T-helper 22 cell (primary cell): Measurements from ENCODE around the gene JAM2.
A peak's percentile ranks its signal among the peaks of the same experiment; 100 is the strongest.

ENCODE experiments used
- DNase-seq: peaks from one replicate; pipeline ENCODE4 v3.0.0-alpha.2; 2020; ENCODE audit warnings: low read depth

The JAM2 gene

DNA sequence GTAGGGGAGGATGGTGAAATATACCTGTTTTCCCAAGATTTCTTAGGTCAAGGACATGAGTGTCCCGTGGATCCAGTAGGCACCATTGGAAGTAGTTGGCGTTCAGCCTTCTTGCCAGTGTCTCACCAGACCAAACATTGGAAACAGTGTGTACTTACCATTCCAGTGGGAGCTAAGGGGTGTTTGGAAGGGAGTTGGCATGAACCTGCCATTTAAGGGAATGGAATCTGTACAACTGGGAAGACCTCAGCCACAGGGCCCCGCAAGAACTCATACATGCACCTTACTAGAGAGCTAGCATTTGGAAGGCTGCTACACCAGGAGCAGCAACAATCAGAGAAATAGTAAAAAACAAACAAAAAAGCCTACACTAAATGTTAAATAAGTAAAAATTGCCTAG lies 82.9 kb downstream of the JAM2 start:
- DNase-seq = no peak

DNA sequence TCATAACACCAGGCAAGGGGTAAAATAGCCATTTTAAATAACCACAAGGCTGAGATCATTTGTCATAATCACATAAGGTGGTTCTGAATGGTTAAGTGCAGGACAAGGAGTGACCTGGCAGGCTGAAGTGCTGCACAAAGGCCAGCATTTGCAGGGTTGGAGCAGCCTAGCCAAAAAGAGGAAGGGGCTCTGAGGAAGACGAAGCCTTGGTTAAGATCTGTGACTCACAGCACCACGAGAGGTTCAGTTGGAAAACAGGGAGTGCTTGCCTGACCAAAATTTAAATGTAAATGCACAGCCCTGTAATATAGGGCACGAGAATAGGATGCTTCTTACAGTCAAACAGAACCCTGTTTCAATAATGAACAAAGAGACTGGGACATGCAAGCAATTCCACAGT lies 83.6 kb downstream of the JAM2 start:
- DNase-seq = no peak

DNA sequence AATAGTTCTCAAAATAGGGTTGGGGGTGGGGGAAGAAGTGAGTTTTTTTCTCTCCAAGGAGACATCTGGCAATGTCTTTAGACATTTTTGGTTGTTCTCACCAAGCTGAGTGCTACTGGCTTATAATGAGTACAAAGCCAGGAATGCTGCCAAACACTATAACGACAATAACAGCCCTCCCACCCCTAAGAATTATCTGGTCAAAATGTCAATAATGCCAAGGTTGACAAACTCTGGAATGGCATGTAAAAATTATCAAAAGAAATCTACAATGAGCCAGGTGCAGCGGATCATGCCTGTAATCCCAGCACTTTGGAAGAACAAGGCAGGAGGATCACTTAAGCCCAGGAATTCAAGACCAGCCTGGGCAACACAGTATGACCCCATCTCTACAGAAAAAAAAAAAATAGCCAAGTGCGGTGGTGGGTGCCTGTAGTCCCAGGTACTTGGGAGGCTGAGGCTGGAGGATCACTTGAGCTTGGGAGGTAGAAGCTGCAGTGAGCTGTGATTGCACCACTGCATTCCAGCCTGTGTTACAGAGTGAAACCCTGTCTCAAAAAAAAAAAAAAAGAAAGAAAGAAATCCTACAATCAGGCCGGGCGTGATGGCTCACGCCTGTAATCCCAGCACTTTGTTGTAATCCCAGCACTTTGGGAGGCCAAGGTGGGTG lies 93.2 kb downstream of the JAM2 start:
- no peak for DNase-seq

DNA sequence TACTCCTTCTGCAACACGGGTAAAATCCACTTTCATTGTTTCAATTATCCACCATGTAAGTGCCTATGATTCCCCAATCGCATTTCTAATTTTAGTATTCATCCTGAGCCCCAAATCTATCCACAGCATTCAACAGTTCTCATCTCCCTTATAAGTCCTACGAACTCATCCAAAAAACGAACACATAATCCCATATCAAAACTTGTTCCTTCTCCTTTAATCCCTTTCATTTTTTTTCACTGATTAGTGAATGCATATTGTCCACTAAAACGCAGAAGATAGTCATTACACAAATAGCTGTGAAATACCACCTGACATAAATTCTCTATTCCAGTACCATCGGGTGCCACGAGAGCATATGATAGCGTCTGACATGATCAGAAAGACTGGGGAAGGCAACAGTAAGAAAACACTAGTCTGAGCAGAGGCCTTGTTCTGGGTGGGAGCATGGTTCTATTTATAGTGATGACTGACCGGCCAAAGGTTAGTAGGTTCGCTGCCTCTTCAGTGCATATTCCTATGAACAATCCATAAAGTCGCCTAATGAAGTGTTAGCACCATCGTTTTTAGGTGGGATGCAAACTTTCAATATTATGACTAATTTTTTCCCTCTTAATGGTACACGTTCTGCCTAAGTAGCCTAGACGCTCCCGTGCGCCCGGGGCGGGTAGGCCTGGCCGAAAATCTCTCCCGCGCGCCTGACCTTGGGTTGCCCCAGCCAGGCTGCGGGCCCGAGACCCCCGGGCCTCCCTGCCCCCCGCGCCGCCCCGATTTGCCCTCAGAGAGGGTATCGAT lies 95.0 kb downstream of the JAM2 start:
- no peak for DNase-seq

DNA sequence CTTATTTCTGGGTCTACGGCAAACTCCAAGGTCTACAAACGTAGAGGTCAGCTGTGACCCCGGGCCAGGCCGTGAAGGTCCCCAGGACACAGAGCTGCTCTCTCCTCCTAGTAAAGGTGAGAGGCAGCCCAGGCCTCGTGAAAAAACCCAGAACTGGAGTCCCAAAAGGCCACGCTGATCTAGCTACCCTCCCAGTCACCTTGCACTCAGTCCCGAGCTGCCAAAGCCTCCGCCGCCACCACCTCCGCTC lies 95.5 kb downstream of the JAM2 start:
- no peak for DNase-seq

DNA sequence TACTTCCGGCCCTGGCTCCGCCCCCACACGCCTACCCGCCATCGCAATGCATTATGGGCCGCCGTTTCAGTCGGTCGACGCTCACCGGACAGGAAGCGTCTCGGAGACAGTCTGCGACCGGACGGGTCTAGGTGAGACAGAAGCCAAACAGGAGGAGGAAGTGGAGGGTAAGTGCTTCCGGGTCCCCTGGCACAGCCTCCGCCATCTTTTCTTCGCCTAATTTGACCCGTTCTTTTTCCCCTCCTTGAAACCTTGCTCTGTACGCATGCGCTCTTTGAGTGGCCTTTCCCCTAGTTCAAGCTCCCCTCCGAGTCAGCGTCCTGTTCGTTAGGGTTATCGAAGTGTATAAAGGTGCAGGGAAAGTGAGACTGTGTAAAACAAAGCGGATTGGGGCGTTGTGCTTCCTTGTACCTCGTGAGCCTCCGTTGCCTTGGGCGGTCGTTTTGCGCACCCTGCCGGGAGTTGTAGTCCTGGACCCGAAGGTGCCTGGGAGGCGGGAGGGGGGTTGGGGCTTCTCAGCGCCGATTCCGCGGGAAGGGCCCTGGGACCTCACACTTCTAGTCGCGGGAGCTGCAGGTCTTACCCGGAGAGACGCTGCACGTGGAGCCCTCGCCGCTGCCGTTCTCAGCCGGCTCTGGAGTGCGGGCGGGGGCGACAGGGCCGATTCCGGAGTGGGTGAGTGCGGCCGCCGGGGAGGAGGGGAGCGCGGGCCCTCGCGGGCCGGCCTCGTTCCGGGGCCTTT lies 96.0 kb downstream of the JAM2 start, which contains the start of the genes ATP5PF and GABPA:
Gene ATP5PF, minus strand, starts transcription at position 1 of the 742 bp plus-strand sequence. CDS start 5,110 bp downstream, outside the sequence.
Gene GABPA, plus strand, starts transcription at position 69 of the 742 bp plus-strand sequence. CDS start 6,627 bp downstream, outside the sequence.
- DNase-seq = peak; percentile 96

DNA sequence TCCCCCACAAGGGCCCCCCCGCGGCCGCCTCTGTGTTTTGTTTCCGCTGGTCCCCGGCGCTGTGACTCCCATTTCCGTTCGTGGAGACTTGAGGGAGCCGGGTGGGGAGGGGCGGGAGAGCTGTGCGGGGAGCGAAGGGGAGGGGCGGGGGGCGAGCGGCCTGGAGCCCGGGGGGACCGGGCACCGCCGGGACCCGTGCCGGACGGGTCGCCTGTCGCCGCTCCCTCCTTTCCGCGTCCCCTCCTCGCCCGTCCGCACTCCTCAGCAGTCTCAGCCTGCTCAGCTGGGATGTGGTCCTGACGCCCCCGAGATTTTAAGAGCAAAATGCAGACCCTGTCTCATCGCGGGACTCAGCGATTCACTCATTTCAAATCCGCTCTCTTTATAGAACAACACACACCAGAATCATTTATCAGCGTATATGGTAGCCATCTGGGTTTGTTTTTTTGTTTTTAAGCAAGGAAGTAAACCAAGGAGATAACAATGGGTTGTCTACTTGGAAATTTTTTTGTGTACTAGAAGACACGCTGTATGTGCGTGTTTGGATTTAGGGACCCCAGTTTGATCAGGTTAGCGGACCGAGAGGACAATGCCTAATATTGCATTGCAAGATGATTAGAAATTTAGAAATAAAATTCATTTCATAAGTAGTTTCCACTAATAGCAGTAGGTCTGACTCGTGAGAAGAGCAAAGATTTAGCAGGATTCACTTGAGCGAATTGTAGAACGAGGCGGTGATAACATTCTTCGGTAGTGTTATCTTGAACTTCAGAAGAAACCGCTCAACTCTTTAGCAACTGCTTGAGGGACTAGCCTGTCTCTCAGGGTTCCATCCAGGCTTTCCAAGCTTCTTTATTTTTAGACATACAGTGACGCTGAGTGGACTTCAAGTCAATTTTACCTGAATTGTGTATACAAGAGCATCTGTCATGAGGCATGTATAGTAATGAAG lies 96.9 kb downstream of the JAM2 start:
- DNase-seq = peak; percentile 60

DNA sequence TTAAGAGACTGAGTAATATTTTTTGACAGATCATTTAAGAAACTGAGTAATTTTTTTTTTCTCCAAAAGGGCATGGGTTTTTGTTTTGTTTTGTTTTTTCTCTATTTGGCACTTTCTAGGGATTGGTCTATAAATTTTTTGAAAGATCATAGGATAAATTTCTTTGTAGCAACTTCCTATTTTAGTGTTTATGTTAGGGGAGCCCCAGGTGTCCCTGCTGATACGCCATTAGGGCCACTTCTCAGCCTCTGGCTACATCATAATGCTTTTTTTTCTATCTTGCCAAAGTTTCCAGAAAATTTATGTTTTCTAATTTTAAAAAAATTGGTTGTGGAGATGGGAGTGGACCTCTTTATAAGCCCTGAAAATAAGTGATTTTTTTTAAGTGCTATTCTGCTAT lies 98.4 kb downstream of the JAM2 start:
- no peak for DNase-seq

DNA sequence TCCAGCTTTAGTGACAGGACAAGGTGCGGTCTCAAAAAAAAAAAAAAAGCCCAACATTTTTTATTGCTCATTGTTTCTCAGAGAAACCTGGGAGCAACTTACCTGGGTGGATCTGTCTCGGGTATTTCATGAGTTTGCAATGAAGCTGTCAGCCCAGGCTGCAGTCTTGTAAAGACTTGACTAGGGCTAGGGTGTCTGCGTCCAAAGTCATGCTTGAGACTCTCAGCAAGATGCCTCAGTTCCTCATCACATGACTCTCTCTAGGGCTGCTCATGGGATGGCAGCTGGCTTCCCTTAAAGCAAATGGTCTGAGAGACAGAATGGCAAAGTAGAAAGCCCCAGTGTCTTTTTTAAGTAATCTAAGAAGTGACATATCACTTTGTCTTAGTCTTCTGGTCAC lies 103.8 kb downstream of the JAM2 start:
- no peak for DNase-seq

DNA sequence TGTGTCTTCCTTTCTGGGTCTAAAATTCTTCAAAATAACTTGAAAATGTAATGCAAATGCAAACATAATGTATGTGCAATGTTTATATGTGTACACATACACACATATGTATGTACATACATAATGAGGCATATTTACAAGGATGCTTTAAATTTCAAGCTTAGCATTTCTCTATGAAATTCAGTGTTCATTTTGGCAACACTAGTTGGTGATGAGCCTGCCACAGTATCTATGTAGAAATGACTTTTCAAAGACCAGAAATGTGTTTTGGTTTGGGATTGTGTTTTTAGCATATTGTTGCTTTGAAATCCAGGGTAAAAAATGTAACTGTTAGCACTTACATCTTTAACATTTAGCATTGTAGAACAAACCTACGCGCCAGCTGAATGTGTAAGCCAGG lies 105.8 kb downstream of the JAM2 start:
- DNase-seq = no peak

DNA sequence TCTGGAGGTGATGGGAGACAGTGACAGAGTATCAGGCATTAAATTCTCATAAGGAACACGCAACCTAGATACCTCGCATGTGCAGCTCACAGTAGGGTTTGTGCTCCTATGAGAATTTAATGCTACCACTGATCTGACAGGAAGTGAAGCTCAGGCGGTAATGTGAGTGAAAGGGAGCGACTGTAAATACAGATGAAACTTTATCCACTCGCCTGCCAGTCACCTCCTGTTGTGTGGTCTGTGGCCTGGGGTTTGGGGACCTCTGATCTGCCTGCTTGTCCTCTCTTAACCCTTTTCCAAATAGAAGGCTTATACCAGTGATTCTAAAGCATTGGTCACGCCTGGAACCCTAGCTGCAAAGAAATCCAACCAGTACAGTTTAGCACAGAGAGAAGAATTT lies 111.0 kb downstream of the JAM2 start:
- no peak for DNase-seq

DNA sequence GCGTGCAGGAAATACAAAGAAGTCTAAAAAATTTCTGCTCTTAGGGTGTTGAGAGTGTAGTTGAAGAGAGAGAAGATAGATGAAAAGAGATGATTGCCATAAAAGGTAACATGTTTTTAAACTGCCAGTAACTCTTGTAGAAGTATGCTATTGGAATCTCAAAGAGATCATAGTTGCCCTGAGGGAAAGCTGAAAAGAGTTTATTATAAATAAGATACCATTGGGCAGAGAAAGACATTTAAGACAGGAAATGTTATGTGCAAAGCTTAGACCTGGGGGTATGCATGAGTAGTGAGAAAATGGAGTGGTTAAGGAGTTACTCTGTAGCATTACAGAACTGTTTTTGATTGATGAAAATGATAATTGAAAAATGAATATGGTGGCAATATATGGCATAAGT lies 113.4 kb downstream of the JAM2 start:
- DNase-seq = no peak

DNA sequence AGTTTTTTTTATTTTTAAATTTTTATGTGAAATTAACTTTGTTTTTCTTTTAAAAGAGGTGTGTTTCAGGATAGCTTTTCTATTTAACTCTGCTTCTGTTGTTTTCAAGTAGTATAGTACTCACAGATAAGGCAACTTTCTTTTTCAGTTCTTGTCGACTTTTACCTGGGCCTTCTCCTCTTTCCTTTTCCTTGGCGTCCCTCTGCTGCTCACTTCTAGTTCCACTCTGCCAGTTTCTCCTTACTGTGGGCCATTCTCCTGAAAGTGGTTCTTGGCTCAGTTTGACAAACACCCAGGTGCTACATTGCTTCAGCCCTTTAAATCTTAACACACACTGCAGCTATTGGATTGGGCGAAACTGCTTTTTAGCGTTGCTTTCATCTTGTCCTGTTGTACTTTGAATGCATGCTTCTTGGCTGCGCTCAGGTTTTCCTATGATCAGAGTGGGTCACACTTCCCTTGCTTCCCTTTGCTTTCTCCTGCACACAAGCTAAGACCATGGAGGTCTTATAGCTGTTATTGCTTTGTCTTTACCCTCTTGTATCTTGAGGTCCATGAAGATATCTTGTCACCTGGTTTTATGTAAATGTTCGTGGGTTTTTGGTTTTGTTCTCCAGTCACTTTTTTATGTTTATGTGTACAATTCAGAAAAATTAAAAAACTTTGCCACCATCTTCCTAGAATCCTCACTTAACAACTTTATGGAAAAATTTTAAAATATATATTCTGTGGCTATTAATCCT lies 117.3 kb downstream of the JAM2 start:
- no peak for DNase-seq

DNA sequence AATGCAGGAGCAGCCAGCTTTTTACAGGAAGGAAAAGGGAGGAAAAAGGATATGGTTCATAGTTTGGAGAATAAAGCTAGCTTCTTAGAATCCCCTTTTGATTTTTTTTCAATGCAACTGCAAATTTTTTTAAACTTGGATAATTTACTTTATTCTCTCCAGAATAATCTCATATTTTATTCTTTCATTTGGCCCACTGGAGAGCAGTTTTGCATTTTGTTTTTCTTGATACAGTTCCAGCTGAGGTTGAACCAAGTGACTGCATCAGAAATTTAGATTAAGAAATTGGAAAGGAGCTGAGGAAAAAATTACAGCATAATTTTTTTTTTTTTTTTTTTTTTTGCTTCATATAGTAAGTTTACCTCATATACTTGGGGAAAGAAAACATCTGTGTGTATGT lies 118.5 kb downstream of the JAM2 start:
- DNase-seq = no peak

DNA sequence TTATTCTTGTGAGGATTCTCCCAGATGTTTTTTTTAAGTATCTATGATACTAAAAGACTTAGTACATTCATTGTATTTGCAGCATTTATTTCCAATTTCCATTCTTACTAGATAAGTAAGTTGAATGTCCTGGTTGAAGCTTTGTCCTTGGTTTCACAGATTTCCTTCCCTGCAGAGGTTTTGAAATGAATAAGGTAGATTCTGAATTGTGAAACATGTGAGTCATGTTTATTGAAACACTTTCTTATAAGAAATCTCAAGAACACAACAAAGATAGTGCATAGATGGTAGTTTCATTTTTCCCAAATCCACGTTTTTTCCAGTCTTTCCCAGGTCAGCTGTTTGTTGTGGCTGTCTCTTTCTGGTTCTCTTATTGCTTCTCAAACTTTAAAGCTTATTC lies 120.5 kb downstream of the JAM2 start:
- no peak for DNase-seq

DNA sequence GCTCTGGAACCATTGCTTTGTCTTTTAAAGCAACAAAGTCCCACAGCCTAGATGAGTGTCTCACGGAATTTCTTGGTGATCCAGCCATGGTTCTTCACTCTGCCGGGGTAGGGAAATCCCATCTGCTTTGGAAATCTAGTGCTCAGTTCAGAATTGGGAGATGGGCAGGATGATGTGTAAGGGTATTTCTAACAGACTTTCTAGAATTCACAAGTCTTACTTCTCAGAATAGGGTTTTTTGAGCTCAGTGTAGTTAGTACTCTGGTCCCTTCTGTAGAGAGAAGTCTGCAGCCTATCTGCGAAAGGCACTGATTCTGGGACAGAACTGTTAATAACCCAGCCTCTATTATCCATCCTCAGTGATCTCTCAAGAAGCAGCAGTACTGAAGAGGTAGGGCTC lies 121.0 kb downstream of the JAM2 start:
- no peak for DNase-seq

DNA sequence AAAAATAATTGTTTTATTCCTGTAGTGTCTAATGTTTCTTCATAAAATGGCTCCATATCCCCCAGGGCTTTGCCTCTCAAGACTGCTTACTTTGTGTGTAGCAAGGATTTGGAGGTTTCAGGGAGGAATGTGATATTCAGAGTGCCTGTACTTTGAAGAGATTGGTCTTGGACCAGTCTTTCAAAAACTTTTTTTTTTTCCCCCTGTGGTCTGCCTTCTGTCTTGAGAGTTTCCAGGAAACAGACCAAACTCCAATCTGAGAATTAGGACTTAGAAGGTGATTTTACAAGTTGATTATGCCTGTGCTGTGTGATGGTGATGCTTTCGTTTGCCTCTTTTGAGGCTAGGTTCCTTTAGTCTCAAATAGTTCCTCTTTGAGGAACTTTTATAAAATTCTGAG lies 121.6 kb downstream of the JAM2 start:
- no peak for DNase-seq

DNA sequence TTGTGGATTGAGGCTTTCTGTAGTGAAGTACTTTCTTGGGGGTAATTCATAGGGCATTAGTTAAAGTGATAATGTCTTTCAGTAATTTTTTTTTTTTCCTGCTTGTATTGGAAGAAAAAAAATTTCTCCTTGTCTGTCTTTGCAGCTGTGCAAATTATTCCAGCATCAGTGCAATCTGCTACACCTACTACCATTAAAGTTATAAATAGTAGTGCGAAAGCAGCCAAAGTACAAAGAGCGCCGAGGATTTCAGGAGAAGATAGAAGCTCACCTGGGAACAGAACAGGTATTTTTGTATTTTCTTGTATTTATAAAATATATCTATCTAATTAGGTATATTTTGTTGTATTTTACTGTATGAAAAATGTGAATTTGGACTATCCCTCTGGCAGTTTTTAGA lies 125.0 kb downstream of the JAM2 start:
- no peak for DNase-seq
